Measurements from ENCODE around the gene MSI2.

MSI2 gene

GRCh38 chr17:57512691-57513090 lies 256.4 kb downstream of the MSI2 start:
- no peaks in the 10 kb centered on the region for H3K27me3 ChIP-seq (ENCODE audit: low read depth, low read length)

GRCh38 chr17:57513569-57513968 lies 257.2 kb downstream of the MSI2 start:
- no peak overlapping the region for H3K27ac ChIP-seq (ENCODE audit: low read length)
- no peak overlapping the region for H3K4me3 ChIP-seq (ENCODE audit: low read depth in 1 of 2, low read length in 2 of 2)
- no peaks in the 10 kb centered on the region for H3K36me3 ChIP-seq (ENCODE audit: control insufficient read depth in 1 of 2, insufficient read depth in 2 of 2, low read length in 2 of 2)
- no peaks in the 10 kb centered on the region for H3K4me1 ChIP-seq (ENCODE audit: control insufficient read depth in 1 of 2, insufficient read depth in 2 of 2, low read length in 2 of 2)
- H3K27me3 ChIP-seq (ENCODE audit: low read depth, low read length) = no peaks in the 10 kb centered on the region
- no peaks in the 10 kb centered on the region for H3K9me3 ChIP-seq (ENCODE audit: control insufficient read depth in 1 of 2, low read length in 2 of 2)

More at GRCh38 chr17:57512691-57513090, 256.4 kb downstream of the MSI2 start:
- Histone ChIP-seq H3K9me3 (ENCODE audit: control insufficient read depth in 1 of 2, low read length in 2 of 2) (no peaks in the 10 kb centered on the region), H3K4me3 (ENCODE audit: low read depth in 1 of 2, low read length in 2 of 2) (no peak overlapping the region), H3K27ac (ENCODE audit: low read length) (no peak overlapping the region), H3K36me3 (ENCODE audit: control insufficient read depth in 1 of 2, insufficient read depth in 2 of 2, low read length in 2 of 2) (no peaks in the 10 kb centered on the region), H3K4me1 (ENCODE audit: control insufficient read depth in 1 of 2, insufficient read depth in 2 of 2, low read length in 2 of 2) (peaks cover 0 to 5% of the 10 kb centered on the region in 2 donors)

DNA sequence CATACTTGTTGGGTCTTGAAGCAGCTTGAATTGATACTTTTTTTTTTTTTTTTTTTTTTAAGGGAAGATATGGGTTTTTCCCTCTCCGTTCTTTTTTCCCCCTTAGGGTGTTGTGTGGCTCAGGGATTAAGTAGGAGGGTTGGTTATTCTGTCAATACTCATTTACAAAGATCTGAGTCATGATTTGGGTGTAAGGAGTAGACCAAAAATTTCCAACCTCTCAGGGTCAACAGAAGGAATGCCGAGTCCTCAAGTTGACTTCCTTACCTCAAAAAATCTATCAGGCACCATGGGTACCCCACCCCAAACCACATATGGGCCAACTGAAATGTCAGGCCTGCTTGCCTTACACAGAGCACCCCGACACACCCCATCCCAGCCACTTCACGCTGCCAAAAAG lies 258.3 kb downstream of the MSI2 start:
- Histone ChIP-seq H3K4me3 (ENCODE audit: low read depth in 1 of 2, low read length in 2 of 2) (no peak overlapping the region), H3K9me3 (ENCODE audit: control insufficient read depth in 1 of 2, low read length in 2 of 2) (no peaks in the 10 kb centered on the region)

DNA sequence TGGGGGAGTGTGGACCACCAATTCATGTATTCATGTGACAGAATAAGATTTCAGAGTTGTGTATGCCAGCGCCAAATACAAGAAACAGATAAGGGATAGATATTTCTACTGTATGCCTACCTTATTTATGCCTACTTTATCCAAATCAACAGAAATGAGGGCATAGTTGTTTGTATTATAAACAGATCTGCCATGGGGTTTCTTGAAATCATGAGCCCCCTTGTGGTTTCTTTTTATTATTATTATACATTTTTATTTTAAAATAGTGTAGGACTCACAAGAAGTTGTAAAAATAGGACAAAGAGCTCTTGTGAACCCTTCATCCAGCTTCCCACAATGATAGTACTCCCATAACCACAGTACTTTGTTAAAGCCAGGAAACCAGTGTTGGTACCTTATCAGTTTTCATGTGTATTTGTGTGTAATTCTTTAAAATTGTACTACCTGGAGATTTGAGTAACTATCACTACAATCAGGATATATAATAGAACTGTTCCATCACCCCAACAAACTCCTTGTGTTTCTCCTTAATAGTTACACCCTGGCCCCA lies 259.4 kb downstream of the MSI2 start:
- H3K4me1 ChIP-seq (ENCODE audit: control insufficient read depth in 1 of 2, insufficient read depth in 2 of 2, low read length in 2 of 2) = no peaks in the 10 kb centered on the region
- H3K36me3 ChIP-seq (ENCODE audit: control insufficient read depth in 1 of 2, insufficient read depth in 2 of 2, low read length in 2 of 2) = no peaks in the 10 kb centered on the region
- no peaks in the 10 kb centered on the region for H3K9me3 ChIP-seq (ENCODE audit: control insufficient read depth in 1 of 2, low read length in 2 of 2)

More for the DNA sequence above, 258.3 kb downstream of the MSI2 start:
- H3K36me3 ChIP-seq (ENCODE audit: control insufficient read depth in 1 of 2, insufficient read depth in 2 of 2, low read length in 2 of 2) = no peaks in the 10 kb centered on the region
- no peak overlapping the region for H3K27ac ChIP-seq (ENCODE audit: low read length)
- H3K27me3 ChIP-seq (ENCODE audit: low read depth, low read length) = no peaks in the 10 kb centered on the region
- H3K4me1 ChIP-seq (ENCODE audit: control insufficient read depth in 1 of 2, insufficient read depth in 2 of 2, low read length in 2 of 2) = no peaks in the 10 kb centered on the region

GRCh38 chr17:57516290-57517230 lies 260.2 kb downstream of the MSI2 start:
- H3K27ac ChIP-seq (ENCODE audit: low read length) = no peak overlapping the region
- H3K4me1 ChIP-seq (ENCODE audit: control insufficient read depth in 1 of 2, insufficient read depth in 2 of 2, low read length in 2 of 2) = no peaks in the 10 kb centered on the region
- H3K36me3 ChIP-seq (ENCODE audit: control insufficient read depth in 1 of 2, insufficient read depth in 2 of 2, low read length in 2 of 2) = no peaks in the 10 kb centered on the region
- no peaks in the 10 kb centered on the region for H3K27me3 ChIP-seq (ENCODE audit: low read depth, low read length)
- H3K4me3 ChIP-seq (ENCODE audit: low read depth in 1 of 2, low read length in 2 of 2) = no peak overlapping the region
- H3K9me3 ChIP-seq (ENCODE audit: control insufficient read depth in 1 of 2, low read length in 2 of 2) = no peaks in the 10 kb centered on the region

More for the DNA sequence above, 259.4 kb downstream of the MSI2 start:
- Histone ChIP-seq H3K27me3 (ENCODE audit: low read depth, low read length) (no peaks in the 10 kb centered on the region), H3K4me3 (ENCODE audit: low read depth in 1 of 2, low read length in 2 of 2) (no peak overlapping the region), H3K27ac (ENCODE audit: low read length) (no peak overlapping the region)

GRCh38 chr17:57517273-57517631 lies 260.9 kb downstream of the MSI2 start:
- Histone ChIP-seq H3K36me3 (ENCODE audit: control insufficient read depth in 1 of 2, insufficient read depth in 2 of 2, low read length in 2 of 2) (no peaks in the 10 kb centered on the region), H3K27me3 (ENCODE audit: low read depth, low read length) (no peaks in the 10 kb centered on the region), H3K4me1 (ENCODE audit: control insufficient read depth in 1 of 2, insufficient read depth in 2 of 2, low read length in 2 of 2) (peaks cover 0 to 2% of the 10 kb centered on the region in 2 donors), H3K4me3 (ENCODE audit: low read depth in 1 of 2, low read length in 2 of 2) (no peak overlapping the region), H3K9me3 (ENCODE audit: control insufficient read depth in 1 of 2, low read length in 2 of 2) (no peaks in the 10 kb centered on the region), H3K27ac (ENCODE audit: low read length) (no peak overlapping the region)

GRCh38 chr17:57517632-57518456 lies 261.5 kb downstream of the MSI2 start:
- no peak overlapping the region for H3K4me3 ChIP-seq (ENCODE audit: low read depth in 1 of 2, low read length in 2 of 2)
- H3K9me3 ChIP-seq (ENCODE audit: control insufficient read depth in 1 of 2, low read length in 2 of 2) = no peaks in the 10 kb centered on the region
- peaks cover 0 to 4% of the 10 kb centered on the region in 2 donors for H3K4me1 ChIP-seq (ENCODE audit: control insufficient read depth in 1 of 2, insufficient read depth in 2 of 2, low read length in 2 of 2)
- H3K27me3 ChIP-seq (ENCODE audit: low read depth, low read length) = no peaks in the 10 kb centered on the region
- H3K27ac ChIP-seq (ENCODE audit: low read length) = no peak overlapping the region
- H3K36me3 ChIP-seq (ENCODE audit: control insufficient read depth in 1 of 2, insufficient read depth in 2 of 2, low read length in 2 of 2) = no peaks in the 10 kb centered on the region

DNA sequence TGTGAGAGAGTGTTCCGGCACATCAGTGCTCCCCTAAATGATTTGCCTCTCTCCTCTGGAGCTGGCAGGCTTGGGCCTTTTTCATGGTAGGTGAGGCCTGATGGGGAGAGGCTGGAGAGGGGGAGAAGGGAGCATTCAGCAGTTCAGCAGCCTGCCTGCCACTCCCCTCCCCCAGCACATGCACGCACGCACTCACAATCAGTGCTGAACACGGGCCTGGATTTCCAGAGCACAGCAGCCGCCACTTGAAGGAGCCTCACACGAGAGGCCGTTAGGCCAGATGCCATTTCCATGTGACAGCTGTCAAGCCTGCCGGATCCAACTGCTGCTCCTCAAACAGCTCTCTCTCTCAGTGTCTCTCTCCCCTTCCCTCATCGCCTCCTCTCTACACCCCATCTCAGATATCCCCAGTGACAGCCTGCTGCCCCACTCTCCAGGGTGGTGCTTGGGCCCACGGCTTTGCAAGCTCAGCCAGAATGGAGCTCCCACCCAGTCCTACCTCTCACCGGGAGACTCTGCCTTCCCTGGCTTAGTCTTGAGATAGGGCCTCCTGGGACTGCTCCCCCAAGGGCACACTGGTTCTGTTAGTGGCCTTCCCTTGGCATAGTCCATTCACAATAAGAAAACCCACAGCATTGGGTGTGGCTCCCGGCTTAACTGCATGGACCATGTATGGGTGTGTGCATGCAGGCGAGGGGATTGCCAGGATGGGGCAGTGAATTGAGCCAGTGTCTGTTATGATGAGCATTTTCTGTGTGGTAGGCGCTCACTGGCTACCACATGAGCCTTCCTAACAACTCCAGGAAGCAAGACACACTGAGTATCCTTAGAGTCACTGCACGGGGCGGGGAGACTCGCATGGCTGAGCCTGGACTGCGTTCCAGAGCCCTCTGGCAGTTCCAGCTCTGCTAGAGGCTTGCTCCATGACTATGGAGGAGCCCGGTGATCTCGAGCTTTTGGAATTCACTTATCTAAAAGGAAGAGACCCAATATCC lies 262.6 kb downstream of the MSI2 start:
- no peaks in the 10 kb centered on the region for H3K27me3 ChIP-seq (ENCODE audit: low read depth, low read length)
- peaks cover 0 to 4% of the 10 kb centered on the region in 2 donors for H3K4me1 ChIP-seq (ENCODE audit: control insufficient read depth in 1 of 2, insufficient read depth in 2 of 2, low read length in 2 of 2)
- H3K27ac ChIP-seq (ENCODE audit: low read length) = no peak overlapping the region
- H3K4me3 ChIP-seq (ENCODE audit: low read depth in 1 of 2, low read length in 2 of 2) = no peak overlapping the region
- no peaks in the 10 kb centered on the region for H3K9me3 ChIP-seq (ENCODE audit: control insufficient read depth in 1 of 2, low read length in 2 of 2)
- H3K36me3 ChIP-seq (ENCODE audit: control insufficient read depth in 1 of 2, insufficient read depth in 2 of 2, low read length in 2 of 2) = no peaks in the 10 kb centered on the region

GRCh38 chr17:57519800-57520199 lies 263.5 kb downstream of the MSI2 start:
- H3K9me3 ChIP-seq (ENCODE audit: control insufficient read depth in 1 of 2, low read length in 2 of 2) = no peaks in the 10 kb centered on the region
- no peak overlapping the region for H3K27ac ChIP-seq (ENCODE audit: low read length)
- no peaks in the 10 kb centered on the region for H3K27me3 ChIP-seq (ENCODE audit: low read depth, low read length)
- H3K36me3 ChIP-seq (ENCODE audit: control insufficient read depth in 1 of 2, insufficient read depth in 2 of 2, low read length in 2 of 2) = no peaks in the 10 kb centered on the region
- H3K4me1 ChIP-seq (ENCODE audit: control insufficient read depth in 1 of 2, insufficient read depth in 2 of 2, low read length in 2 of 2) = peaks cover 0 to 4% of the 10 kb centered on the region in 2 donors
- H3K4me3 ChIP-seq (ENCODE audit: low read depth in 1 of 2, low read length in 2 of 2) = no peak overlapping the region

DNA sequence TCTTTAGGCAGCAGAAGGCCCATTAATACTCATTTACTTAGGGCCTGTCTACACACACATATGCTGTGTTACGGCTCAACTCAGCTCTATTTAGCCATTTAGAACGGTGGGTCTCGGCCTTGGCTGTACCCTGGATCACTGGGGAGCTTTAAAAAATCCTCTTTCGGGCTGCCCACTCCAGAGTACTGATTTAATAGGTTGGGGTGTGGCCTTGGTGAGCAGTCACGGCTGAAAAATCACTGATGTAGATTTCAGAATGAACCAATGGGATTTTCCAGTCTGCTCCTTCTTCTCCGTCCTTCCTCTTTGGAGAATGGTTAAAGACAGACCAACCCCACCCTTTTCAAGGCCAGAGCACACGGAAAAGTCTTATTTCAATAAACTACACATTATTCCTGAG lies 265.3 kb downstream of the MSI2 start:
- Histone ChIP-seq H3K4me3 (ENCODE audit: low read depth in 1 of 2, low read length in 2 of 2) (no peak overlapping the region), H3K36me3 (ENCODE audit: control insufficient read depth in 1 of 2, insufficient read depth in 2 of 2, low read length in 2 of 2) (no peaks in the 10 kb centered on the region), H3K9me3 (ENCODE audit: control insufficient read depth in 1 of 2, low read length in 2 of 2) (no peaks in the 10 kb centered on the region), H3K27ac (ENCODE audit: low read length) (no peak overlapping the region), H3K27me3 (ENCODE audit: low read depth, low read length) (no peaks in the 10 kb centered on the region), H3K4me1 (ENCODE audit: control insufficient read depth in 1 of 2, insufficient read depth in 2 of 2, low read length in 2 of 2) (peaks cover 0 to 4% of the 10 kb centered on the region in 2 donors)

All from muscle layer of duodenum (tissue), 2 donors.